Neural progenitor cell (in vitro differentiated cells): ENCODE data around the gene VEPH1. TPM values are rescaled to one million over a fixed set of nuclear protein-coding genes. Genes with fewer than 3 reads are reported as not detected.

Experiments used
- DNase-seq: peaks from one replicate; pipeline ENCODE4 v3.0.0-alpha.2; 2016; ENCODE audit warnings: low spot score
- H2AFZ ChIP-seq: fragments of 200-600 bp; sonication (generic); replicated peaks from 2 replicates; pipeline ENCODE4 v1.6.1; 2016; ENCODE audit warnings: antibody characterized with exemption
- H3F3A ChIP-seq: fragments of 200-600 bp; sonication (generic); 2 replicates; pipeline ENCODE4 v1.6.1; 2016; ENCODE audit warnings: antibody characterized with exemption, low read depth
- H3K27ac ChIP-seq: fragments of 200-600 bp; sonication (generic); 2 replicates; pipeline ENCODE4 v1.5.1; 2016; ENCODE audit warnings: mild to moderate bottlenecking
- H3K27me3 ChIP-seq: fragments of 200-600 bp; sonication (generic); 2 replicates; pipeline ENCODE4 v1.6.1; 2016; ENCODE audit warnings: mild to moderate bottlenecking, moderate library complexity
- H3K36me3 ChIP-seq: fragments of 200-600 bp; sonication (generic); 2 replicates; pipeline ENCODE4 v1.5.1; 2016
- H3K4me1 ChIP-seq: fragments of 200-600 bp; sonication (generic); 2 replicates; pipeline ENCODE4 v1.6.1; 2016; ENCODE audit warnings: mixed run types
- H3K4me2 ChIP-seq: fragments of 200-600 bp; sonication (generic); 2 replicates; pipeline ENCODE4 v1.6.1; 2016
- H3K4me3 ChIP-seq: fragments of 200-600 bp; sonication (generic); 2 replicates; pipeline ENCODE4 v1.5.1; 2016
- H3K79me2 ChIP-seq: fragments of 200-600 bp; sonication (generic); 2 replicates; pipeline ENCODE4 v1.6.1; 2016; ENCODE audit warnings: low read depth
- H3K9ac ChIP-seq: fragments of 200-600 bp; sonication (generic); 2 replicates; pipeline ENCODE4 v1.6.1; 2016
- H3K9me3 ChIP-seq: fragments of 200-600 bp; sonication (generic); 2 replicates; pipeline ENCODE4 v1.5.1; 2016; ENCODE audit warnings: low read depth
- H4K20me1 ChIP-seq: fragments of 200-600 bp; sonication (generic); 2 replicates; pipeline ENCODE4 v1.6.1; 2016; ENCODE audit warnings: low read depth
- H3K27ac Mint-ChIP-seq: 3 replicates; pipeline ENCODE4 v1.8.0; 2021; ENCODE audit warnings: mixed read lengths
- H3K27me3 Mint-ChIP-seq: 2 replicates; pipeline ENCODE4 v1.8.0; 2022; ENCODE audit warnings: low read depth, mild to moderate bottlenecking, inconsistent platforms, moderate library complexity, mixed read lengths; ENCODE audit not compliant: insufficient read depth
- H3K36me3 Mint-ChIP-seq: 3 replicates; pipeline ENCODE4 v1.8.0; 2021; ENCODE audit warnings: mixed read lengths
- H3K4me1 Mint-ChIP-seq: 3 replicates; pipeline ENCODE4 v1.8.0; 2021; ENCODE audit warnings: mixed read lengths
- H3K4me3 Mint-ChIP-seq: 3 replicates; pipeline ENCODE4 v1.8.0; 2021; ENCODE audit warnings: mild to moderate bottlenecking, moderate library complexity, mixed read lengths
- H3K9me3 Mint-ChIP-seq: 3 replicates; pipeline ENCODE4 v1.8.0; 2020; ENCODE audit warnings: mixed read lengths
- CTCF ChIP-seq: fragments of 200-600 bp; sonication (generic); IDR thresholded peaks from 2 replicates; pipeline ENCODE4 v1.5.1; 2017; ENCODE audit warnings: antibody characterized with exemption, mild to moderate bottlenecking
- EZH2 ChIP-seq: fragments of 200-600 bp; sonication (generic); IDR thresholded peaks from 2 replicates; pipeline ENCODE4 v1.6.1; 2017; ENCODE audit warnings: antibody characterized with exemption, mild to moderate bottlenecking, moderate library complexity
- EZH2phosphoT487 ChIP-seq: fragments of 200-600 bp; sonication (generic); IDR thresholded peaks from 2 replicates; pipeline ENCODE4 v1.6.1; 2017; ENCODE audit warnings: antibody characterized with exemption
- total RNA-seq: library from RNA; depleted of rRNA; stranded (reverse); fragments of >200 nt; gene quantifications from 2 replicates; pipeline ENCODE4 v1.2.3, GENCODE V29; 2015; ENCODE audit warnings: low replicate concordance

The VEPH1 gene
- total RNA-seq, 1 donor from 2014 or later, result not detected

GRCh38 chr3:157428853-157429252 is 74.4 kb downstream of the VEPH1 start:
- Mint-ChIP-seq H3K4me1 (peaks cover 9% of the 10 kb centered on the region), H3K9me3 (peaks cover 11% of the 10 kb centered on the region), H3K4me3 (no peak overlapping the region), H3K27ac (no peak overlapping the region), H3K27me3 (no peaks in the 10 kb centered on the region), H3K36me3 (peaks cover 20% of the 10 kb centered on the region)
- Histone ChIP-seq H3K9me3 (no peaks in the 10 kb centered on the region), H3K4me1 (peaks cover 6% of the 10 kb centered on the region), H3F3A (no peaks in the 10 kb centered on the region), H2AFZ (no peak overlapping the region), H3K9ac (no peak overlapping the region), H3K4me2 (no peak overlapping the region), H3K79me2 (no peaks in the 10 kb centered on the region), H3K4me3 (no peak overlapping the region), H3K27me3 (no peaks in the 10 kb centered on the region), H4K20me1 (no peaks in the 10 kb centered on the region), H3K27ac (no peak overlapping the region), H3K36me3 (no peaks in the 10 kb centered on the region)
- DNase-seq, result no peak
- TF ChIP-seq CTCF (no peak), EZH2phosphoT487 (no peak), EZH2 (no peak)

- Mint-ChIP-seq H3K4me3 (no peak overlapping the region), H3K9me3 (peaks cover 11% of the 10 kb centered on the region)
These were observed 75.3 kb downstream of the VEPH1 start for GRCh38 chr3:157427901-157428300.

GRCh38 chr3:157423337-157423736 is 79.9 kb downstream of the VEPH1 start:
- H3K4me3 Mint-ChIP-seq, result no peak overlapping the region
- H3K9ac ChIP-seq, result no peak overlapping the region
- peaks cover 11% of the 10 kb centered on the region for H3K9me3 Mint-ChIP-seq
- H3K4me1 Mint-ChIP-seq, result peaks cover 4% of the 10 kb centered on the region
- H3K9me3 ChIP-seq, result no peaks in the 10 kb centered on the region
- H3K4me2 ChIP-seq, result no peak overlapping the region
- H3K27me3 ChIP-seq, result no peaks in the 10 kb centered on the region
- peaks cover 30% of the 10 kb centered on the region for H3K36me3 Mint-ChIP-seq
- no peaks in the 10 kb centered on the region for H3K27me3 Mint-ChIP-seq
- no peaks in the 10 kb centered on the region for H3K79me2 ChIP-seq
- H2AFZ ChIP-seq, result no peak overlapping the region
- TF ChIP-seq CTCF (no peak), EZH2 (no peak), EZH2phosphoT487 (no peak)
- H3K27ac Mint-ChIP-seq, result no peak overlapping the region
- H3K4me3 ChIP-seq, result no peak overlapping the region
- H3F3A ChIP-seq, result no peaks in the 10 kb centered on the region
- no peak overlapping the region for H3K27ac ChIP-seq
- DNase-seq, result no peak
- H4K20me1 ChIP-seq, result no peaks in the 10 kb centered on the region
- peaks cover 6% of the 10 kb centered on the region for H3K4me1 ChIP-seq
- H3K36me3 ChIP-seq, result no peaks in the 10 kb centered on the region

More at GRCh38 chr3:157427901-157428300, 75.3 kb downstream of the VEPH1 start:
- H3K4me3 ChIP-seq, result no peak overlapping the region
- TF ChIP-seq CTCF (no peak), EZH2 (no peak), EZH2phosphoT487 (no peak)
- H2AFZ ChIP-seq, result peak overlapping the region; percentile 11
- no peaks in the 10 kb centered on the region for H4K20me1 ChIP-seq
- peaks cover 9% of the 10 kb centered on the region for H3K4me1 Mint-ChIP-seq
- peak overlapping the region; percentile 41 for H3K4me2 ChIP-seq
- peaks cover 26% of the 10 kb centered on the region for H3K36me3 Mint-ChIP-seq
- no peaks in the 10 kb centered on the region for H3K79me2 ChIP-seq
- H3K36me3 ChIP-seq, result no peaks in the 10 kb centered on the region
- peaks cover 6% of the 10 kb centered on the region for H3K4me1 ChIP-seq
- no peaks in the 10 kb centered on the region for H3F3A ChIP-seq
- peak; percentile 11 for DNase-seq
- no peak overlapping the region for H3K27ac Mint-ChIP-seq
- no peak overlapping the region for H3K27ac ChIP-seq
- H3K9me3 ChIP-seq, result no peaks in the 10 kb centered on the region
- no peaks in the 10 kb centered on the region for H3K27me3 ChIP-seq
- no peak overlapping the region for H3K9ac ChIP-seq
- no peaks in the 10 kb centered on the region for H3K27me3 Mint-ChIP-seq
